SU-DHL-6 (cell line): ENCODE measurements around the gene ZNF566.

Experiments
- EZH2phosphoT487 ChIP-seq: fragments of 200-600 bp; sonication (generic), shearing (Covaris generic); conservative IDR thresholded peaks from 2 replicates; pipeline ENCODE4 v1.6.1; 2018; ENCODE audit warnings: mild to moderate bottlenecking, antibody characterized with exemption, low read length, moderate library complexity, mixed read lengths
- TF ChIP-seq, protein P1 (sequence below): fragments of 200-600 bp; sonication (generic); IDR thresholded peaks from one replicate; pipeline ENCODE4 v1.5.1; 2017; ENCODE audit warnings: antibody characterized with exemption, mild to moderate bottlenecking, low read length, moderate library complexity; ENCODE audit not compliant: insufficient read depth, poor library complexity, severe bottlenecking

DNA sequence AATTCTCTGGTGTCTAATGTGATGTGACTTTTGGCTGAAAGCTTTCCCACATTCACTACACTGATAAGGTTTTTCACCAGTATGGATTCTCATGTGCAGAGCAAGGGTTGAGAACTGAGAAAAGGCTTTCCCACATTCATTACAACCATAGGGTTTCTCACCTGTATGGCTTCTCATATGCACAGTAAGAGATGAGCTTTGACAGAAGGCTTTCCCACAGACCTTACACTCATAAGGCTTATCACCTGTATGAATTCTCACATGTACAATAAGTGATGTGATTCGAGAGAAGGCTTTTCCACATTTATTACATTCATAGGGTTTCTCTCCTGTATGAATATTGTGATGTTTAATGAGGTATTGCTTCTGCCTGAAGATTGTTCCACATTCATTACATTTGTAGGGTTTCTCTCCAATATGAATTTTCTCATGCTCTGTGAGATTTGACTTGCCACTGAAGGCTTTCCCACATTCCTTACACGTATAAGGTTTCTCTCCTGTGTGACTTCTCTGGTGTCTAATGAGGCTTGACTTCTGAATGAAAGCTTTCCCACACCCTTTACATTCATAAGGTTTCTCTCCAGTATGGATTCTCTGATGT, 24.8 kb upstream of the ZNF566 start:
- no peak for TF ChIP-seq EZH2phosphoT487
- TF ChIP-seq, protein P1, sequence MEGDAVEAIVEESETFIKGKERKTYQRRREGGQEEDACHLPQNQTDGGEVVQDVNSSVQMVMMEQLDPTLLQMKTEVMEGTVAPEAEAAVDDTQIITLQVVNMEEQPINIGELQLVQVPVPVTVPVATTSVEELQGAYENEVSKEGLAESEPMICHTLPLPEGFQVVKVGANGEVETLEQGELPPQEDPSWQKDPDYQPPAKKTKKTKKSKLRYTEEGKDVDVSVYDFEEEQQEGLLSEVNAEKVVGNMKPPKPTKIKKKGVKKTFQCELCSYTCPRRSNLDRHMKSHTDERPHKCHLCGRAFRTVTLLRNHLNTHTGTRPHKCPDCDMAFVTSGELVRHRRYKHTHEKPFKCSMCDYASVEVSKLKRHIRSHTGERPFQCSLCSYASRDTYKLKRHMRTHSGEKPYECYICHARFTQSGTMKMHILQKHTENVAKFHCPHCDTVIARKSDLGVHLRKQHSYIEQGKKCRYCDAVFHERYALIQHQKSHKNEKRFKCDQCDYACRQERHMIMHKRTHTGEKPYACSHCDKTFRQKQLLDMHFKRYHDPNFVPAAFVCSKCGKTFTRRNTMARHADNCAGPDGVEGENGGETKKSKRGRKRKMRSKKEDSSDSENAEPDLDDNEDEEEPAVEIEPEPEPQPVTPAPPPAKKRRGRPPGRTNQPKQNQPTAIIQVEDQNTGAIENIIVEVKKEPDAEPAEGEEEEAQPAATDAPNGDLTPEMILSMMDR, result no peak
